Measurements from ENCODE around the gene ARHGAP26.
A peak's percentile ranks its signal among the peaks of the same experiment; 100 is the strongest.

The ARHGAP26 gene

DNA sequence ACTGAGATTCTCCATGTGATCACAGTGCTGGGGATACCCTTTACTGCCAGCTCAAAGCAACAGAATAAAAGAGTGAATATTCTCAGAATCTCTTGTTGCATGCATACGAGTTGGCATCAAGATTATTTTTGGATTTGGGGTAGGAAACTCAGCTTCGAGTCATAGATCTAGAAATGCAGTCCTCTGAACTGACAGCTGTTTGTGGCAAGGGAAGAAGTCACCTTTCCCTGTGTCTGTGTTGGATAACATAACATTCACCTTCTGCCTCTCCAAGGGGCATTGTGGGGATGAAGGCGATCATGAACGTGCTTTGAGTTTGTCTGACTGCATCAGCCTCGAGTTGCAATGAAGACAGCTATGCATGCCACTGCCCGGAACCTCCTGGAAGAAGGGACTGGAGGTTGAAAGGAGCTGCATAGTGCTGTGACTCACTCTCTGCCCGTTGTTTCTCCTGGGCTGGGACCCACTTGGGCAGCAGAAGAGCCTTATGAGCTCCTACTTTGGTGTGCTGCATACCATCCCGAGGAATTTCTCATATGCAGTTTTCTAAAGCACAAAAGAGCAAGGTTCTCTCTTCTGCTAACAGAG lies 231.7 kb downstream of the ARHGAP26 start:
- no peak for DNase-seq

DNA sequence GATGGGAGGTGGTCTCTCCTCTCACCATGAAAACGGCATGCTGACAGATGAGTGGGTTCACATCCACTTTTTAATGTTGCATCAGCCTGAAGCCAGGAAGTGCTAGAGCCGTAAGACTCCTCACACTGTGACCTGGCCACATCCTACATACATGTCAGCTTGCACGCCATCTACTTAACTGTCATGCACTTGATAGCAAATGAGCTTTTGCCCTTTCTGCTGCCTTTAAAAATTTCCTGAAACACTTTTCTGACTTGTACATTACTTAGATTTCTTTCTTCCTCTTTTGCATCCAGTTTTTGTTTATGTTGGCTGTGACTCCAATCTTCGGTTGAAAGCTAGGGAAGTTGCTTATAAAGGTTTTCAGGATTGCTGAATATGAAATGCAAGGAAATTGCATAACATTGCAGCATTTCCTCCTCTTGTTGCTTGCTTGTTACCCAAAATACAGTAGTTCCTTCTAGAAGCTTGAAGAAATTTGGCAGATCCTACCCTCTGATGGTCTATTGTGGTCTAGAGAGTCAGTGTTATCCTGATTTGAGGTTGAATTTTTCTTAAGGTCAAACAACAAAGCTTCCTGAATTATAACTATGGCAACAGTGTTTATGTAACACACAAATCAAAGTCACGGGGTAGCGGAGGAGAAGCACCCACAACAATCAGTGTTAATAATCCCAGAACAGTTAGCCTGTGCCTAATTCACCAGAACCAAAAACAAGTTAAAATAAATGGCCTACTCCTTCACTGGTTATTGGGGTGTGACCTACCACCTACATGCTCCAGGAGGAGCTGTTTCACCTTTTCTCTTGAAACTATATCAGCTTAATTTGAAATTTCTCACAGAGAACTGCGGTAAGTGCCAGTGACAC lies 232.5 kb downstream of the ARHGAP26 start:
- DNase-seq, result peak in 2 of 3 experiments; percentile 41 to 44

DNA sequence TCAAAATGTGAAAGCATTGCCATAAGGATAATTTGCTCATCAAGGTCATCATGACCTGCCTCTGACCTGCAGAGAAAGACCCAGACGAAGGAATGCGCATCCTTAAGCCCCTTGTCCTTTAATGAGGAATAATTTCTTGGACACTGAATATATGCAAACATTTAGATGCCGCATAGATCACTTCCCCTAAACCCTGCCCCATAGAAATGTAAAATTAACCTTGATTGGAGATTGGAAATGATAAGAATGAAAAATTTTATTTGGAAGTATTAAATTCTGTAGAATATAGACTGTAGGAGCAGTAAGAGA lies 233.1 kb downstream of the ARHGAP26 start:
- no peak for DNase-seq

DNA sequence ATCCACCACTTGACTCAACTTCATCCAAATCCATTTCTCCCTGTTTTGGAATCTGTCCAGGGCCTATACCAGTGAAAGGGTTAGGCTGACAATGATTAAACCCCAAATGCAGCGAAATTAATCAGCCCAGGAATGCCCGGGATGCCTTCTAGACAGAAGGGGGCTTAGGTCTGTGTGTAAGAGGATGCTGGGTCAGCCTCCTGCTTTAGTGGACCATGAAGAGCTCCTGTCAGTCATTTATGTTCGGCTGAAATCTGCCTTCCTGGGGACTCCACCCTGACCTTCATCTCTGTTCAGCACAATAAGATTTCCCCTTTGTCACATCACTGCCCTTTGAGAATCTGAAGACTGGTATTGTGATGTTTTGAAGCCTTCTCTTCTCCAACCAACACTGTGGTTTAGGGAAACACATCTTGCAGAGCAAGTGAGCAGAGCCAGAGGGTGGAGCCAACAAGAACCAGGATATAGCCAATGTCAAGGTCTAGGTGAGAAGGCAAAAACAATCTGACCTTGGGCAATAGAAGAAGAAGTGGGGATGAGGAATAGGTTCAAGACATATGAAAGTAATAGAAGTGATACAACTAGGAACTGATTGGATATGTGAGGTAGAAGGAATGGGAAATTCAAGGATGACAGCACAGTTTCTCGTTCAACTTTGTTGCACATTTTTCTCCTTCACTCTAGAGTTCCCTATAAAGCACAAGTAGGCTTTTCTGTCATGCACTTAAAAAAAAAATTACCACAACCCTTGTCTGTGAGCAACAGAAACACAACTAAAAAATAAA lies 234.4 kb downstream of the ARHGAP26 start:
- DNase-seq, result no peak

DNA sequence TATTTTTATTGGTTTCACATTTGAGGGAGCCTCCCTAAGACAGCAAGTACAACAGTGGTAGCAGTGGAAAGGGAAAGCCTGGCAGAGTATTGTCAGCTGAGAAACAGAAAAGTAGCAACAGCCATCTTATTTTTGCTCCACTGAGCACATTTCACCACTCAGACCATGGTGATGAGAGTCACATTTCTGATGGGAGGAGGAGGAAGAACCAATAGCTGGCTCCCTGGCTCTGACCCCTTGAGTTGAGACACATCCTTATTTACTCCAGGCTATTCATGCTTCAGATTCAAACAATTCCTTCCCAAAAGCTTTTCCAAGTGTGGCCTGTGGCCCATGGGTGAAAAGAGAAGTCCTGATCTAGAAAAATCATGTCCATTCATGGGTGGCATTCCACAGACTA lies 236.3 kb downstream of the ARHGAP26 start:
- DNase-seq, result no peak

DNA sequence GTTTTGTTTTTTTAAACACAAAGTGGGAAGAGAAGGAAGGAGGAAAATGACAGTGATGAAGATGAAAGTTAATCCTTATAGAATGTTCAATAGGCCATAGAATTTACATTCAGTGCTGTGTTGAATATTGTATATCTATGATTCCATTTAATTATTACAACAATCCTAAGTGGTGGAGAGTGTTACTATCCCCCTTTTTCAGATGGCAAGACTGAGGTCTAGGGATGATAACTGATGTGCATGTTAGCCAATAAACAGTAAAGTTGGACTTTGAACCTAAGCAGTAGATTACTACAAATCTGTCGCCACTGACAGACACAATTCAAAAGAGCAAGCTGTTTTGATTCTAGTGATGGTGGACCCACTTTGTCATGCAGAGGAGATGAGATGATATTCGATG lies 237.9 kb downstream of the ARHGAP26 start:
- no peak for DNase-seq

DNA sequence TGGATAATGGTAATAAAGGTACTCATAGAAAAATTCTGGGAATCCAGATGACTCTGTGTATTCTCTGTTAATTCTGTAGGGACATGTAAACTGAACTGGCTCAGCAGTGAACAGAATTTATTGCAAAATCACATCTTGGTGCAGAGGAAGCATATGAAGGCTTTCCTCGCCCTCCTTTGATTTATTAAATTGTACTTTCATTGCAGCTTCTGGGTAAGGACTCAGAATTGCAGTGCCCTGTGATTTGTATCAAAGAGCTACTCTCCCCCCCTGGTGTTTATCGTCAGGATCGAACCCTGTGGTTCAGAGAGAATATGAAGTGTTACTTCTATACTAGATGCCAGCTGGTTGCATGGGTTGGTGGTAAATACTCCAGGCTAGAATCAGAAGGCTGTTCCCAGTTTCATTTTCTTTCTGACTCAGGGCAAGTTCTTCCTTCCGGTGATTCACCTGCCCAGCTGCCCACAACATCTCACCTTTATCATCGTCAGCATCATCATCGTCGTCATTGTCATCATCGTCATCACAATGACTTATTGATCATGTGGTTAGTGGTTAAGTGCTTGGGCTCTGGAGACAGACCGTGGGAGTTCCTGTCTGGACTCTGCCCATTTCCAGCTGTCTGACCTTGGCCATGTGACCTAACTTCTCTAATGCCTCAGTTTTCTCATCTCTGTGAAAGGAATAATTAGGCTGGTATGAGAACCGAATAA lies 238.8 kb downstream of the ARHGAP26 start:
- DNase-seq, result no peak

DNA sequence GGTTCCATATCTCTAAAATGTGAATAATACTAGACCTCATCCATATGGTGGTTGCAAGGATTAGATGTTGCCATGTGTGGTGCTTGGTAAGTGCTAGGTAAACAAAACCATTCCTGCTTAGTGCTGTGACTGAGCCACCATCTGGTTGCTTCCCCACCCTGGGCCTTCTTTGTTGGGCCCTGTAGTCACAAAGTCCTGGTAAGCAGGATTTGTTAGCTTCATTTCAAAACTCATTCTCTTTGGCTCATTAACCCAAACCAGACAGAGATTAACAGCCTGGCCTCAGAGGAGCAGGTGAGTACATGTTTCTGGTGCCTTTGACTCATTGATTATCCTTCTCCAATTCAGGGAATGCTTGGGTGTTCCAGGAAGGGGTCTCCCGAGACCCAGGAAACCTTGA lies 240.2 kb downstream of the ARHGAP26 start:
- peak in 2 of 3 experiments; percentile 7 to 32 for DNase-seq

DNA sequence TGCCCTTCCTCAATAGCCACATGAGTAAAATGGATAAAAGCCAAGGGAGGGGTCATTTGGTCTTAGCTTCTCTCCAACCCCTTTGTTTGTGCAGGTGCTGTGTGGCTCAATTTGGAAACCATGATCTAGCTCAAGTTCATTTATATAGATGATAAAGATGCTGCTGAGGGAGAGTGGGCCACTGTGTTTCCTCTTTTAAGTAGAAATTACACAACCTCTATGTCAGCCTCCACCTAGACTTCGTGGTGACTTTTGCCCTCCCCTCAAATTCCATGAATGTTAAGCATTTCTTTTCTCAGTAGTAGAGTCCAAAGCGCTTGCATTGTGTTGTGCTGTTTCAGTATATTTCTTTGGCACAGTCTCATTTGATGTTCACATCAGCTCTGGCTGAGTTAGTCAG lies 241.4 kb downstream of the ARHGAP26 start:
- DNase-seq, result peak in 1 of 3 experiments; percentile 17

DNA sequence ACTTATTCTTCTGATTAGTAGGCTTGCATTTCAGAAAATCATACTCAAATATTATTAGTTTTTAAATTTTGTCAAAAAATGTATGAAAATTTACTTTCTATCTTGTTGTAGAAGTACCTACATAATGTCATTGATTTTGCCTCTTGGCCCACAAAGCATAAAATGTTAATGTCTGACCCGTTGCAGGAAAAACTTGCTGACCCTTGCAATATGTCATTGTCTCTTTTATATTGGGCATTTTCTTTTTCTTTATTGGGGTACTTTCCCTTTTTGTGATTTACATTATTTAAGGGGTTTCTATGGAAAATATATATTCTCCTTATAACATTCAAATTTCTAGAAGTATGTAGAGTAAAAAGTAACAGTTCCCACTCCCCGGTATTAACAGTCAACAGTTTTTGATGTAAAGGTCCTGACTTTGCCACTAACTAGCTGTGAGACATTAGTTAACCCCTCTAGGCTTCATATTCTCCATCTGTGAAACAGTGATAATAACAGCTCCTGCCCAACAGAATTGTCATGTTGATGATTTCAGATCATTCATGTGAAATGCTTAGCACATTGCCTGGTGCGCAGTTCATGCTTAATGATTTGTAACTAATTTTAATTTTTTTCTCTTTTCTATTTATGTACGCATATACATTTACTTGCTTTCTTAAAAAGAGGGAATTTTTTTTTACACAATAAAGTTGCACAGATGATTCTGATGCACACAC lies 243.2 kb downstream of the ARHGAP26 start:
- peak in 1 of 3 experiments; percentile 23 for DNase-seq

DNA sequence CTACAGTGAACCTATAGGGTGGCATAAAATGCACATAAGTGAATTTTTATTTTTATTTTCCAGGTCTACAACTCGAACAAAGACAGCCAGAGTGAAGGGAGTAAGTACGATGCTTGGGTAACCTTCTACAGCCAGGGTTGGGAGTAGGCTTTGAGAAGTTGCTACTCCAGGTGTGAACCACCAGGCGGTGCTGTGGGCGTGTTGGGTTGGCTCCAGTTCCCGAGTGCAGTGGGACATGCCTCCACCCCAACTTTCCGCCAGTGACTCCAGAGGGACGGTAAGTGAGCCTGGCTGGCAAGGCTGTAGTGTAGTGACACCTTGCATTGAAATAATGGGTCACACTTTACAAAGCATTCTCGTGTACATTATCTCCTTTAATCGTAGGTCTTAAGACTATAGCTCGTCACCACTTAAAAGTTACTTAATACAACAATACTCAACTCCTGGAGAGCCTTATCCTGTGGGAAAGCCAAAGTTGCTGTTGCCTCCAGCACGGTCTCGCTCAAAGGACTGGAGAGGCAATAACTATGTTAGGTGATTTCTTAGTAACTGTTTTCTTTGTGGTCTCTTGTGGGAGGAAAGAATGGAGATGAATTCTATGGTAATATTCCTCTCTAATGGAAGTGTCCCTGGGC lies 244.0 kb downstream of the ARHGAP26 start:
- DNase-seq, result peak in 2 of 3 experiments; percentile 15 to 33

DNA sequence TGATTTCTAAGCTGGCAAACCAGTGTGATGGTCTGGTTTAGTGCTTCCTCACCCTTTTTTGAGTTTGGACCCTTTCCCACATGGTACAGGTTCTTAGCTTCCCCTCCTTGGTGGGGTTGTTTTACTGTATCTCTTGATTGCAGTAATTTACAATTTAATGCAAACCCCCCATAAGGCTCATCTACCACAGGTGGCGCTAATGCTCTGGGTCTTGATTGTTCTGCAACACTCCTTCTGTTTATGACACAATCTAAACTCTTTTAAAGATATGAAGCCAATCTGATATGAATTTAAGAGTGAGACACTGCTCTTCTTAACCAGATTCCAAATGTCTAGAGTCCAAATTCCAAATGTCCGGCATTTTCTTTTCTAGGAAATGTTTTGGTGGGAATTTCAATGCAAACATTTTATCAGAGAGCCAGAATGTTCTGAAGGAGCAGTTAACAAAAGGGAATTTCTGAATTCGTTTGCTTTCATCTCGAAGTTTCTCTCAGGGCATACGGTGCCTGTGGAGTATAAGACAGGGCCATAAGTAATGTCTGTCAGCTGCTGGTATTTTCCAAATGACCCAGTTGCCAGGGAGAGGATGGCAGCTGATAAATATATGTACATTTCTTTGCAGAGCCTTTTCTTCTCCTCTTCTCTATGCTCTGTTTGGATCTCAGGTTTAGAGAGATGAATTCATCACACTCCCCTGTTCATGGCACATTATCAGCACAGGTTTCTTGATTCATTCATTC lies 246.8 kb downstream of the ARHGAP26 start:
- peak in 1 of 3 experiments; percentile 56 for DNase-seq

DNA sequence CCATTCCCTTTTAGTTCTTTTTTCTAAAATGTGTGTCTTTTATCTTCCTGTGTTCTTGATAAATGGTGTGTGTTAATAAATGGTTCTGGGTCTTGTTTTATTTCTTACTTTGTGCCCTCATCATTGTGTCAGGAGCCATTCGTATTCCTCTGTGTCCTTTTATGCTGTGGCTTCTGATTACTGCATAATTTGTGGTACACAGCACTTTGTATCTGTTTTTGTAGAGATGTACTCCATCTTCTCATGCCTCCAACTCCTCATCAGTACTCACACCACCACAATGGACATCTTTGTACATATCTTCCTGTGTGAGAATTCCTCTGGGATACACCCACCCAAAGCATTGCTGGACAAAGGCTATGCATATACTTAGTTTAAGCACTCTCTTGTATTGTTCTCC lies 247.4 kb downstream of the ARHGAP26 start:
- no peak for DNase-seq

DNA sequence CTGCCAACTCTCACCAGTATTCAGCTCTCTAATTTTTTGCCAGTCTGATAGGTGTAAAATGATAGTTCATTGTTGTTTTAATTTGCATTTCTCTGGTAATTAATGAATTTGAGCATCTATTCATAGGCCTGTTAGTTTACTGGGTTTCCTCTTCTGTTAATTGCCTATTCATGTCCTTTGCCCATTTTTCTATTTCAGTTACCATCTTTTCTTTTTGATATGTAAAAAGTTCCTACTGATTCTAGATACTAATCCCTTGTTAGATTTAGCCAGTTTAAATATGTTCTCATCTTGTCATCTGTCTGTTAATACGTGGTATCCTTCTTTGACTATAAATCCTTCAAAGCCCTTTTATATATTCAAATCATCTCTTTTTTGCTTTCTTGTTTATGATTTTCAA lies 247.8 kb downstream of the ARHGAP26 start:
- DNase-seq, result no peak

DNA sequence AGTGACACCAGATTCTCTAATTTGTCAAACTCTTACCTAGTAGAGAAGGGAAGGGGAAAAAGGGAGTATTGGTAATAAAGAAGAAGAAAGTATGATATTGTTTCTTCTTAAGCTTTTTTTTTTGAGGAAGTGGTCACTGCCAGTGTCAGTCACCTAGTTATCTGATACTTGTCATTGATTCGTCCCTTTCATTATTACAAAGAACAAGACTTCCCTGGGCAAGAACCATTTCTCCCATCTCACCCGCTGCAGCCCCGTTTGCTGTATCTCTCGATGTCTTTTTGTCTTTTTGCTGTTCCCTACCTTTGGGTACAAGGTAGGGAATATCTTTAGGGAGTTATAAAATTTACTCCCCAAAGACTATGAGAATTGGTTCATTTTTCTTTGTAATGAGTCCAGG lies 249.0 kb downstream of the ARHGAP26 start:
- DNase-seq, result no peak

DNA sequence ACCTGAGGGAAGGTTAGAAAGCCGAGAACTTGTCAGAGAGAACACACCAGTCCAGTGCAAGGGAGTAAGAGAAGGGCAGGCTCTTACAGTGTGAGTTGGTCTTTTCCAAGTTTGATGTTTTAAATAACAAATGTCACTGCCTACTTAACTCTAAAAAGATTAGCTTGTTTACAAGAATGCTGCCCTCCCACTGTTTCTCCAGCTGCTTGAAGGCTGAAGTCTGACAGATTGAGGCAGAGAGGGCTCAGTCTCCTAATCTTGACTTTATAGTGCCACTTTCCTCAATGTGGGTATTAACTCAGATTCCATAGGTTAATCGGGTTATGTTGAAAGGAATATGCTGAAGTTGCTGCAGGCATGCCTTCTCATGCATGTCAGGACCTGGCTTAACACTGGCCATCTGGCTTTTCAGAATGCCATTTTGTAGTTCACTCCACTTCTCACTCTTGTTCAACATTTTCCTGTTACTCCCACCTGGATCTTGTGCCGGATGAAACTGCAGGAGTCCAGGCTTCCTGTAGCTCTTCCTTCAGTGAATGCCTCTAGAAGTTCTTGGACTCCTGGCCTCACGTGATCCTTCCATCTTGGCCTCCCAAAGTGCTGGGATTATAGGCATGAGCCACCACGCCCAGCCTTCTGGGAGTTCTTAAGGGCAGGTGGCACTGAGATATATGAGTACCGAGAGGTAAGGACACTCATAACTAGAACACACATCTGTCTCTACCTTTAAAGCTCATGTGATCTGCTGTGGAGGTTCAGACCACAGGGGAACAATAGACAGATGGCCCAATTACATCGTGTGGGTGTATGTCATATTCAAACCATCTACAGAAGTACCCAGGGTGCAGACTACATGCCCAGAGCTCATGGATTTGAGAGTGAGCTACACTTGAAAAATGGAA lies 249.7 kb downstream of the ARHGAP26 start:
- peak in 1 of 3 experiments; percentile 52 for DNase-seq

DNA sequence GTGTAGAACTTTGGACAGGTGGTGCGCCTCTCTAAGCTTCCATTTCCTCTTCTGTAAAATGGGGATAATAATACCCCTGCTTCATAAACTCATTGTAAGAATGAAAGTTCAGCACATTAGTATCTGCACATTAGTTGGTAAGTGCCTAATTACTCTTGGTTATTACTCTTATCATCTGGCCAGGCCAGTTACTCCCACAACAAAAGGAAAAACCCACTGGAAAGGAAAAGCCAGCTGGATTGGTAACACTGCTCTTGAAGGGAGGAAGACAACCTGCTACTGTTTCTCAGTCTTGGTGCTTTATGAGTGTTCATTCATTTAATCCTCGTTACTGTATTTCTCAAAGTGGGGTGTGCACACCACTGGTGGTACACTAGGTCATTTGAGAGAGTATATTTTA lies 251.4 kb downstream of the ARHGAP26 start:
- peak in 1 of 3 experiments; percentile 3 for DNase-seq

DNA sequence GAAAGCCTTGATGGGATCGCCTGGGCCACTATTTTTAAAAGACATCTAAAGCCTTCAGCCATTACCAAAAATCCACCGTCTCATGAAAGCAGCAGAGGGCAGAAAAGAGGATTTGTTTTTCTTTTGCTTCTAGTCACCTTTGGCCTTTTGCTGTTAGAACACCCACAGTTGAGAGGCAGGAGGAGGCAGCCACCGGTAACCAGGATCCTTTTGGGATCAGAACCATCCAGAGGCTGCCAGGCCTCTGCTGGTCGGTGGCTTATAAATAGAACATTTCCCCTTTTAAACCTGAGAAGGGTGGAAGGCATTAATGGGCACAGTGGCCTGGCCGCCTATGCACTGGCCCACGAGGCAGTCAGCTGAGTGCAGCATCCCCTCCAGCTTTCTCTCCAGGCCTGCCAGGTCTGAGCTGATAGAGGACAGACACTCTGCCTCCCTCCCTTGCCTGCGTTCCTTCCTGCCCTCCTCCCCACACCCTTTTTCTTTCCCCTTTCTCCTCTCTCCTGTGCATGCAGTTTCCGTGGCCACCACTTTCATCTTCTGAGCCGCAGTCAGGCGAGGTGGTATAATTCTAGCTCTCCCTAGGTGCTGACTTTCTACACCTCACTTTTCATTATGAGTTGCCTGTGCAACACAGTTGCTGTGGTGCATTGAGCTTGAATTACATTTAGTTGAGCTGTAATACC lies 253.4 kb downstream of the ARHGAP26 start:
- peak in 1 of 3 experiments; percentile 25 for DNase-seq

DNA sequence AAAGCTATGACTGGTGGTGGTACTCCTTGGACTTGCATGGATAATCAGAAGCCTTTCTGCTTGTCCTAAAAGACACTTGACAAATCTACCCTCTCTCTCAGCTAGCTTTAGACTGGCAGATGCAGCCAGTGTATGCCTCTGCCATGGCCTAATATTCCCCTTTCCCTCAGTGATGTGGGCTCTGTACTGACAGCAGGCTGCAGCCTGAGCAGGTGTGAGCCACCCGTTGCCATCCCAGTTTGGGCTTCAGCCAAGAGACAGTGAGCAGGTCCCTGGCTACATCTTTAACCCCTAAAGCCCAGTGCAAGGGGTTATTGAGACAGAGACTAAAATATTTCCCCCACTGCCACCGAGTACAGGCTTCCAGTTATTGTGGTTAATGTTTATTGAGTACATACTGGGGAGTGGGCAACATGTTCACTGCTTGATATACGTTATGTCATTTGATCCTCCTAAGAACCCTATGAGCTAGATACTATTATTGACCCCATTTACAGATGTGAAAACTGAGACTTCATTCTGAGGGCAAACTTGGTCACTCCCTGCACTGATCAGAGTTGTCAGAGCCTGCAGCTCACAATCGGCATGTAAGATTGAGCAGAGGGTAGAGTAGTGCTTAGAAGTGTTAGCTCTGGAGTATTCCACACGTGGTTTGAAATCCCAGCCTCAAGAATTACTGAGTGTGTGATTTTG lies 254.2 kb downstream of the ARHGAP26 start:
- DNase-seq, result peak in 2 of 3 experiments; percentile 39 to 54

Data from NCI-H1417 (cell line).